RKO (cell line): ENCODE data around the gene FHAD1.

Experiments used
- DNase-seq: peaks from one replicate; pipeline ENCODE4 v3.0.0-alpha.2; 2016; ENCODE audit warnings: low spot score

FHAD1 gene

DNA sequence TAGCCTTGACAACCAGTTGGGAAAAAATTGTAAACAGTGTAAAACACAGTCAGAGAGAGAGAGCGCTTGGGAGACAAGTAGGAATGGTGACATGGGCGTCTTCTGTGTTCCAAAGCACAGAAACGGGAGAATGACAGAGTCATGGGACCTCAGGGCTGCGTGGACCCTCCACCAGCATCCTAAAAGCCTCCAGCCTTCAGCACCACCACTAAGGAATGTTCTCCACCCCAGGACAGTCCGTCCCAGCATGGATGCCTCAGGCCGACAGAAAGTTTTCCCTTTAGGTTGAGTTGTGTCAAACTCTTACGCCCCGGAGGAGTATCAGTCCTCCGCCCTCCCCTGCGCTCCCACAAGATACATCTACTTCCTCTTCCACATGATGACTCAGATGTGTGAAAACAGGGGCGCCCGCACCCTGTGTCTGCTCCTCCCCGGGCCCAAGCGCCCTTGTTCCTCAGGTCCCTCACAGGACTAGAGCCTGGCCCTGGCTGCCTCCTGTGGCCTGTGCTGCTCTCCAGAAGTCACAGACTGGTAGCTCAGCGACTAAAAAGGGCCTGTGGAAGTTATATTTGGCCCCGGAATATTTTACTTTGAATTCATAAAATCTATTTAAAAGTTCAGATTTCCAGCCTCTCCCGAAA, 98.8 kb downstream of the FHAD1 start:
- DNase-seq: no peak

DNA sequence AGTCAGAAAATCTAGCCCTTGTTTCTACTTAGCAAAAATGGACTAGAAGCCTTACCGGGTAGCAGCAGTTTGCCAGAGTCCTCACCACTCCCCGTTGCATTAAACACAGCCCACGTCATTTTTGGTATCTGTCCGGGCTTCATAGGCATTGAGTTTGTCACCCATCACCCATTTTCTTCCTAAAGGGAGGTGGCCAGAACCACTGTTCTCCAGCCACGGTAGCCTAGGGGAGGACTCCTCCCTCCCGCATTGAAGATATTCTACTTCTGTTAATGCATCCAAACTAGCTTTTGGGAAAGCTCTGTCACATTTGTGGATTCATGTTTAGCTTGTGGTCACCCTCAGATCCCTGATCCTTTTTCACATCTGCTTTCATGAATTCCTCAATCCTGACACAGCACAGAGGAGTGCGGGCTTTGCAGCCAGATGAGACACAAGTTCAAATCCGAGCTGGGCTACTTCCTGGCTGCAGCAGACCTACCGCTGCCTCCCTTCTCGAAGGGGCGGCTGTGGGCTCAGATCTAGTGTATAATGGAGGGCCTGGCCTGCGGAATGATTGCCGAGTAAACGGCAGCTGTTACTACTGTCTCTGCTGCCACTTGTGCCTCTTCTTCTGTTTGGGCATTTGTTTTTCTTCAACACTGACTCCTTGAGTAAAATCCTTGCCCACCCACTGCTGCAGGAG, 99.5 kb downstream of the FHAD1 start:
- no peak for DNase-seq

DNA sequence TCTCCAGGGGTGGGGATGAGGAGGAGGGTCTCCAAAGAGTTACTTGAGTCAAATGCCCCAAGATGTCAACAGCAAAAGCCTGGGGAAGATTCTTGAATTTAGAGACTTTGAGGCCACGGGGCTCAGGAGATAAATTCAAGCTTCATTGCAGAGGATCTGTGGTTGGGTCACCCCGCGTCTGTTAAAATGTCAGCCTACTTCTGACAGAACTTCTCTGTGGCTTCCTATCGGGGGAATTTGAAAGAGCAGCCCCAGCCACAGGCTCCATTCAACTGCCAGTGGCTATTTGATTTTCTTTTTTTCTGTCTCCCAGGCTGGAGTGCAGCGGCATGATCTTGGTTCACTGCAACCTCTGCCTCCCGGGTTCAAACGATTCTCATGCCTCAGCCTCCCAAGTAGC, 100.2 kb downstream of the FHAD1 start:
- no peak for DNase-seq

DNA sequence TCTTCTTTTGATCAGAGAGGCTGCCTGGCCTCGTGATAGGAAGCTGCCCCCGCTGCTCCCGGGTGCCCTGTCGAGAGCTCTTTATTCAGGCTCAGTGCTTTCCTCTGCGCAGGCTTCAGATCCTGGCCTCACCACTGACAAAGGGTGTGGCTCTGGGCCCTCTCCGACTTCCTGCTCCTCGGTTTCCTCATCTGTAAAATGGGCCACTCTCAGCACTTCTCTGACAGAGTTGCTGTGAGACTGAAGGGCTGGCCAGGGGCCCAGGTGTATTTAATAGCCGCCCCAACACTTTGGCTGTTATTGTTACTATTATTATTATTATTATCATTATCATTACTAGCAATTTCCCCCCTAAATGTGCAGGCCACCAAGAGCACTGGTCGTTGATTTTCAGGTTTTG, 101.6 kb downstream of the FHAD1 start:
- no peak for DNase-seq

DNA sequence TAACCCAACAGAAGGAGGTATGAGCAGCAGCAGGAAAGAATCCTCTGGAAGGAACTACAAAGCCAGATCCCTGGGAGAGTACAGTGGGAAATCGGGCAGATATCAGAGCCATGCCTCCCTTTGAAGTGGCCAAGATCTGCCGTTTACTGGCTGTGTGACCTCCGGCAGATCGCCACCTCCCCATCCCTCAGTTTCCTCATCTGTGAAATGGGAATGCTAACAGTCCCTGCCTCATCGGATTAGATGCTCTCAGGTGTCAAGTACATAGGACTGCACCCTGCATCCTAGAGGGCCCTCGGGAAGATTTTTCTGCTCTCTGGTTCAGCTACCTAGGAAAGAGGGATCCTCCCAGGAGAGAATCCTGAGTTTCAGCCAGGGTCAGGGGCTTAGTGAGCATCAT, 102.1 kb downstream of the FHAD1 start:
- DNase-seq: no peak

DNA sequence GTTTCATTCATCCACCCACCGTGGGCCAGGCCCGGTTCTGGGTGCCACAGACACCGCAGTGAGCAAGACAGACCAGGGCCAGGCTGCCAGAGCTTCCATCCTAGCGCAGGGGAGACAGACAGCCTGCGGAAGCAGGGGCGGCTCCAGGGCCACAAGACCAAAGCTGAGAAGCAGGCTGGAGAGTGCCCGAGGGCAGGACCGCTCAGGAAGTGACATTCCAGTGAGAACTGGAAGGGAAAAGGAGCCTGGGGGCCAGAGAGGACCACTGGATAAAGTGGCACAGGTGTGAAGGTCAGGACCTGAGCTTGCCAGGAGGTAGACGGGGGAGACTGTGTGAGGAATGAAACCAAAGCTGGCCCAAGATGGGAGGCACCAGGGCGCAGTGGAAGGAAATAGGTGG, 103.1 kb downstream of the FHAD1 start:
- DNase-seq: no peak

DNA sequence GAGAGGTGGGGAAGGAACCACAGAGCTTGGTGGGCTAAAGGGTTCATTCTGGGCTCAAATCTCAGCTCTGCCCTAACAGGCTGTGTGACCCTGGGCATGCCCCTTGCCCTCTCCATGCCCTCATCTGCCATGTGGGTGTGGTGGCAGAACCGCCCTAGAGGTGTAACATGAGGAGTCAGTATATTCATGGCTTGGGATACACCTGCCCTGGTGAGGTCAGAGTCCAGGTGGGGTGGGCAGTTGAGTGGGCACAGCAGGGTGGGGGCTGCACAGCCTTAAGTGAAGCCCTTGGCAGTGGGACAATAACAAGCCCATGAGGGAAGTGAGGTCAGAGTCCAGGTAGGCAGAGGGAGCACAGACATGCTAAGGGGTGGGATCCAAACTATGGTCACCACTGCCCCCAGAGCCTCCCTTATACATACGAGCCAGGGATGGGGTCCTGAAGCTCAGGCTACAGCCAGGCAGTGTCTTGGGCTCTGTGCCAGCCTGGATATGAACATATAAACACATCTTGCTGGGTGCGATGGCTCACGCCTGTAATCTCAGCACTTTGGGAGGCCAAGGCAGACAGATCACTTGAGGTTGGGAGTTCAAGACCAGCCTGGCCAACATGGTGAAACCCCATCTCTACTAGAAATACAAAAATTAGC, 103.7 kb downstream of the FHAD1 start:
- DNase-seq: no peak

DNA sequence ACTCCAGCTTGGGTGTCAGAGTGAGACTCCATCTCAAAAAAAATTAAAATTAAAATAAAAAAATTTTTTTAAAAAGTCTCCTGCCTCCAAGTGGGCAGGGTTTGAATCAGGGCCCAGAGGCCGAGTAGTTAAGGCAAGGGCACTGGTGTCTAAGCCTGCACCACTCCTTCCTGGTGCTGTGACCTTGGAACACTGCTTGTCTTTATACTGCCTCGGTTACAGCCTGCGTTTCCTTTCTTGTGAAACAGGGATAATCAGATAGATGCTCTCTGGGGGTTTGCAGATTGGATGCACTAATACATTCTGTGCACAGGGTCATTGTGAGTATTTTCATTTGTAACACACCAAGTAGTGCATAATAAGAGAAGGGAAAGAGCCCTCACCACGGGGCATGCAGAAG, 104.3 kb downstream of the FHAD1 start:
- DNase-seq: no peak

DNA sequence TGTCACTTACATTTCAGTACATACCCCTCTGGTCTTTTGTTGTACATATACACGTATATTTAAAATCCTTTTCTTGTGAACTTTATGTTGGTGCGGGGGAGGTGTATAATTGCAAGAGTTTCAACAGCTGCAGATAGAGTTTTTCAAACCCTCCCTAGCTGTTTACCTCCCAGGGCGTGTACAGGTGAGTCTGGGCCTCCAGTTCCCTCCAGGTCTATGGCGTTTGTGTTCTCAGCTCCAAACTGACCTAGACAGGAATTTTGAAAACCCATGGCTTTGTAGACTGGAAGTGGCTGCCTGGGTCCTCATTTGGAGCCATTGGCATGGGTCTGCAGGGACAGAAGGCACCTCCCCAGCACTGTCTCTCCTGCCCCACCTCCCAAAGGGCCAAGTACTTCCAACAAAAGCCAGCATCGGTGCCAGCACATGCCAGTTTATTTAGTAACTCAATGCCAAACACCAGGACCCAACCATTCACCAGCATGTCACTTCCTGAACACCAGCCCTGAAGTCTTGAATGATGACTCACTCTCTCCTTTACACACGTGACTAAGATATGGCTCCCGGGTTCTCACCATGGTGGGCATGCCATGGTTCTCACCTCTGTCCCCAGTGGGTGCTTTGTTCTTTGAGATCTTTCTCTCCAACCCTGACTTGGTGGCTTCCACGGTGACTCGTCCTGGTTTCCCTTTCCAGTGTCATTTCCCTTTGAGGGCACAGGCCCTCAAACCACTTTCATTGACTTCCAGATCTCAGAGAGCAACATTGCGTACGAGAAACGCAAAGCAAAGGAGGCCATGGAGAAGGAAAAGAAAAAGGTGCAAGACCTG, 105.3 kb downstream of the FHAD1 start:
- DNase-seq: peak; percentile 93

DNA sequence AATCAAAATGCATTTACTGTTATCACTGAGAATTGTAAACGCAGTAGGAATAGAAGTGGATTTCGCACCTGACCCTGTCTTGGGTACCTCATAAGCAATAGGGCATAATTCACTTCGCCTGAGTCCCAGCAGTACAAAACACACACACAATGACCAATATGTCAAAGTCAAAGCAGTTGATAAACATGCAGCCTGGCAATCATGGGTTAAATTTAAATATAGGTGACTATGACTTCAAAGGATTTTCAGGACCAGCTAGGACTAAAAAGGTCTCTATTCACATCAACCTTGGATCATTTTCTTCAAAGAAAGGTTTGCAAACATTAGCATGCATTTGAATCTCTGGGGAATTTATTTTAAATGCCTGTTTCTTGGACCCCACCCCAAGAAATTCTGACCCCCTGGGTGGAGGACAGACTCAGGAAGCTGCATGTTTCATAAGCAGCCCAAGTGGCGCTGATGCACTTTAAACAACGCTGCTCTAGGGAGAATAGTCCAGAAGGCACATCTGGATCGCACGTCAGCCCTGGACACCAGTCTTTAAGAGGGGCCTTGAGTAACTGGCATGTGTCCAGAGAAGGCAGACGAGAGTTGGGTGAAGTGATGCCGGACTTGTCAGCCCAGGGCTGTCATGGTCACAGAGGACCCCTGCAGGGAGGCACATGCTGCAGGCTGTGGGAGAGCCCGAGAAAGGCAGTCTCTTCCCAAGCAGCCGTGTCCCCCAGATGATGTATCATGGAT, 107.0 kb downstream of the FHAD1 start:
- no peak for DNase-seq

DNA sequence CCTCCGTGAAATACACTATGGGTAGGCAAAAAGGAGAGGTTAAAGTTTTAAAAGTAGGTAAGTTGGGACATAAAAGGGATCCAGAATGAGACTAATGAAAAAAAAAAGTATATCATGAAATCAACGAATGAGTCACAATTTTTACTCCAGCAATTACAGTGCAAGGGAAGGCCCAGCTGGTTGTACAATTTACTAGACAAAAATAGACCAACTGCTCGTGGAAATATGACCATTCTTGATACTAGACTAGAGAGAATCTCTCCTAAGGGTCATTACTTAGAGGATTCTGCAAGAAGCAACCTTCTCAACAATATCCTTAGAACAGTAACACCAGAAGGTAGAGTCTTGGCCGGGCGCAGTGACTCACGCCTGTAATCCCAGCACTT, 107.5 kb downstream of the FHAD1 start:
- no peak for DNase-seq

DNA sequence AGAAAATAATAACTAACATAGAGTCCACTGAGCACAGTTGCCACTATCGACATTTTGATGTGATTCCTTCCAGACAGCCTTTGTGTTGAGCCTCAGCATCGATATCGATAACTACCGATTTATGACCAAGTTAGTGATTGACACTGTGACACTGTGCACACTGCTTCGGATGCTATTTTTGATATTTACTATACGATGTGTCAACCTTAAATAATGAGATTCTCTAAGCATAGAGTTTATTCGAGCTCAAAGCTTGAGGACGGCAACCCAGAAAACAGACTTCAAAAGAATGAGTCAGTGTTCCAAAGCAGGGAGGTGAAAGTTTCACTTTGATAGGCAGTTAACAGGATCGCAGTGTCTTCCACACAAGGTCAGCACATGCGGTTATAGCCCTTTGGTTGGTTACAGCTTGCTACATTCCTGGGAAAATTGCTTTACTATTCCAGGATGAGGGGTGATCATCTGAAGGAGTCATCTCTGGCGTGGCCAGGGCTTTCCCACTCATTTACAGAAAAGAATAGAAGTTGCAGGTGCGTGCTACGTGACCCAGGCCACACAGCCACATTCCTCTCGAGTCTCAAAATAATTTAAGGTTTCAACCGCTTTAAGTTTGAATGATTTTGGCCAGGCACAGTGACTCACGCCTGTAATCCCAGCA, 109.1 kb downstream of the FHAD1 start:
- no peak for DNase-seq

DNA sequence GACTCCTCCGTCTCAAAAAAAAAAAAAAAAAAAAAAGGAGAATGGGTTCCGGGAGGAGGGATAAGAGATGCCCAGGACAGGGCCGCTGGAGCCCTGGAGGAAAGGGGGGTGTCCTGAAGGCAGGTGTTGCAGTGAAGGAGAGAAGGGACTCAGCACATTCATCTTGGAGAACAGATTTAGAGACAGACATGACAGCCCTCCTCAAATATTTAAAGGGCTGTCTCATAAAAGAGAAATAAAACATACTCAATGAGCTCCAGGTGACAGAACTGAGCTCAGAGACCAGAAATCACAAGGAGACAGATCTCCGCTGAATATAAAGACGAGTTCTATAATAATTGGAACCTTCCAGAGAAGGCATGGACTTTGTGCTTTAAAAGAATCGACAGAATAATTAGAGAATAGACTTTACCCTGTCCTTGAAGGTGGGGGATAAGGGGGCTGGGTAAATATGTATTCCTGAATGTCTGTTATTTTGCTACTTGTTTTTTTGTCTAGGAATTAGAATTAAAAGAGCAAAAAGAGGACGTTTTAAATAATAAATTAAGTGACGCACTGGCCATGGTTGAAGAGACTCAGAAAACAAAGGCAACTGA, 110.7 kb downstream of the FHAD1 start:
- no peak for DNase-seq

DNA sequence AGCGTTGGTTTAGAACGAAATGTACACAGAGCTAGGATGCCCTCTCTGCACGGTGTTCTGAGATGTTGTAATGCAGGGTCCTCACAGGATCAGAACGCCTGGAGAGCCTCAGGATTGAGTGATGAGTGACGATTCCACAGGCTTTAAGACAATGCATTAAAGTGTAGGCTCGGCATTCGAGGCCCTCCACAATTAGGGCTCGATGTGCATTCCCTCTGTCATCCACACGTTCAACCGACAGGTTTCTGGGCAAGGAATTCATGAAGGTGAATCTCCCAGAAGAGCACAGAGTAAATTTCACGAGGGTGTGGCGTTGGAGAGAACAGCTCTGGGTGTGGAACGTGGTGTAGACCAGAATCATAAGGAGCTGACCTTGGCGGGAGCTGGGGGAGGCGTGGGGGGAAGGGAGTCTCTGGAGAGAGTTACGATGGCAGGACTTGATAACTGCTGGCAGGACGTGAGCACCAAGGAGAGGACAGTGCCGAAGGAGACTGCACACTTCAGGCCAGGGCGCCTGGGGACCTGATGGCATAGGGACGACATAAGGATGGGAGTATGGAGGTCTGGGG, 111.6 kb downstream of the FHAD1 start:
- no peak for DNase-seq

DNA sequence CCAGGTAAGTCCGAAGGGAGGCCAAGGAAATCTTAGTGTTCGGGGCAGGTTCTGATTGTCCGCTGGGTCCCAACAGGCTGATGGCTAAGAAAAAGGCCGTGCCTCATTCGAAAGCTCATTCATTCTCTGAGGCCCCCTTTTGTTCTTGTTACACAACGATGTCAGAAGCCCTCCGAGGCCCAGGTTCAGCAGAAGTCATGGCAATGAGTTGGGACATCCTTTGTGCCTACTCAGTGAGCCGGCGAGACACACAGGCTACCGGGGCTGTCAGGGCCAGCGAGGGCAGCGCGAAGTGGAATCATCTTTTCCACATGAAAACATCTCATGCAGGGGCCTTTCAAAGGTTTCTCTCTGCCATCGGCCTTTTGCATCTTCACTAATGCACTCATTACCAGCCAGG, 113.7 kb downstream of the FHAD1 start:
- DNase-seq: no peak

DNA sequence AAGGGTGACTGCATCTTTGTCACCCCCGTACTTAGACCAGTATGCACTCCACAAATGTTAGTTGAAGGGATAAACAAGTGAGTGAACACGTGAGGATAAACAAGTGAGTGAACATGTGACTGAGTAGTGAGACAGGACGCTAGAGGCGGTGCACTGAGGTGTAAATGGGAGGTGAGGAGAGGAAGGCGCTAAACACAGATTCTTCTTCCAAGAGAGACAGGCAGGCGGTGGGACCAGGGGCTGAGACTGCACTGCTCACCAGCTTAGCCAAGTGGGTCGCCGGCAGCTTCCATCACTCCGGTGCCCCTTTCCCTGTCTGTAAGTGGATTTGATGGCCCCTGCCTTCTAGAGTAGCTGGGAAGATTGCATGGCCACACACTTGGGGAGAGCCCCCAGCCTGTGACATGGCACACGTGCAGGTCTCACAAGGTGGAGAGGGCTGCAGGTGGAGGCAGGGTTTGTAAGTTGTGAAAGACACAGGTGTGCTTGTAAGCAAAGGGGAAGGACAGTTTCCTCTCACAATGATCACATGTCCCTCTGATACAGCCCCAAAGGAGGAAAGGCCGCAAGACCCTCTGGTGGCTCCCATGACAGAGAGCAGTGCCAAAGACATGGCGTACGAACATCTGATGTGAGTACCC, 115.2 kb downstream of the FHAD1 start:
- no peak for DNase-seq

DNA sequence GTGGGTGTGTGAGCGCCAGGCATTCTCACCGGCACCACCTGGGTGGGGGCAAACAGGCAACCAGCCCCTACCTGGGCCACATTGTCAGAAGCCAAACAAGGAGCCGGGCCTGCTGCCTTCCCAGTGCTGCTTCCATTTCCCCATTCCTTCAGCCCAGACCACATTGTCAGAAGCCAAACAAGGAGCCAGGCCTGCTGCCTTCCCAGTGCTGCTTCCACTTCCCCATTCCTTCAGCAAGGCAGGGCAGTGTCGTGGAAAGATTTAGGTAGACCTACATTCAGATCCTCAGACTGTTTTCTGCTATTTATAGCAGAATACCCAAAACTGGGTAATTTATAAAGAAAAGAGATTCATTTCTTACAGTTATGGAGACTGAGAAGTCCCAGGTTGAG, 115.7 kb downstream of the FHAD1 start:
- DNase-seq: no peak

DNA sequence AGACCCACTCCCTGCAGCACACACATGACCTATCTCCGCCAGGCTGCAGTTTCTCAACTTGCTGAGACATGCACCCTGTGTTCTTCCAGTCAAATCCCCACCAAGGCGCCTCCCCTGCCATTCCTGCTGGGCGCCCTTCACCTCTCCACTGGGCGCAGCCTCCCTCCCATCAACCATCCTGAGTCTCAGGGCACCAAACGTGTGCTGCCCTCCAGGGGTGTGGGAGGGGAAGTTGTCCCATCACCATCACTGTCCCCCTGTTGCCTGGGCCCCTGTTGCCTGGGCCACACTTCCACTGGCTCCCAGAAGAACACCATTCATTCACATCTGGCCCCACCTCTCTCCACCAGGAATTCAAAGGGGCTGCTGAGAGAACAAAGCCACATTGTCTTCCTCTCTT, 117.7 kb downstream of the FHAD1 start:
- no peak for DNase-seq

DNA sequence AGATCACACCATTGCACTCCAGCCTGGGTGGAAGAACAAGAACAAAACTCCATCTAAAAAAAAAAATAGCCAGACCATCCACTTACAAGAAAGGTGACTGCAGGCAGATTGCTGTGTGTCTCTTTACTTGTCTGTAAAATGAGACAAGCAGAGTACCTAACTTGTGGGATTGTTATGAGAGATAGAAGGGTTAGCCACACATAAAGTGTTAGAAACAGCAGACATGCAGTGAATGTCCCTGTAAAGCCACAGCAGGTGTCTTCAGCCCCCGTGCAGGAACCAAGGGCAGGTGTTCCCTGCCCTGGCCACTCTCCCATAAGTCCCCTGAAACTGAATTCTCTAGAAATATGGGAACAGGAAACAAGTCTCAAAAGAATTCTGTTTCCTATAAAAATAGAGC, 121.9 kb downstream of the FHAD1 start:
- DNase-seq: no peak

DNA sequence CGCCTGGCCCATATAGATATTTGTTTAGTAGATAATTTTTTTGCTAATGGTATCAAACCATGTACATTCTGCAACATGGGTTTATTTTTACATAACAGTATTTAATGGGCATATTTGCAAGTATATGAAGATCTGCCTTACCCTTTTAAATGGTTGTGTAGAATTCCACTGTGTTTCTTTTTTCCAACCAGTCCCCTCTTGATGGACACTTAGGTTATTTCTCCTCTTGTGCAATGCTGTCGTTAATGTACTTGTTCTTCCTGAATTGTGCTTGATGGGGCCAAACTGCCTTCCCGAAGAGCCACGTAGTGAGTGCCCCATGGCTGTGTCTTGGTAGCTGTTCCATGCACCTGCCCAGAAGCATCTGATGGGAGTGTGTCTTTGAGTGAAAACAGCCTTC, 123.2 kb downstream of the FHAD1 start:
- no peak for DNase-seq
